NT2/D1 (cell line): Measurements from ENCODE around the gene RTN4R.

Source experiments
- YY1 ChIP-seq: IDR thresholded peaks from 2 replicates; pipeline ENCODE4 v1.6.1; 2011; ENCODE audit not compliant: insufficient read length, insufficient read depth
- ZNF274 ChIP-seq: IDR thresholded peaks from 2 replicates; pipeline ENCODE4 v1.6.1; 2011; ENCODE audit warnings: mild to moderate bottlenecking, low read depth, low read length

- TF ChIP-seq YY1 (no peak), ZNF274 (no peak)
Observed at GRCh38 chr22:20282901-20283673, 15.0 kb upstream of the RTN4R start.
